Hepatic stellate cell (primary cell): ENCODE measurements around the gene TRAF5.
"Not testable (repeated sequence)": the region's sequence is repeated elsewhere in the genome, so short reads cannot be mapped to it uniquely, and the experiment has no call there.

Source experiments
- DNase-seq: peaks from one replicate; pipeline ENCODE4 v3.0.0; 2011; ENCODE audit warnings: low spot score

TRAF5 gene

DNA sequence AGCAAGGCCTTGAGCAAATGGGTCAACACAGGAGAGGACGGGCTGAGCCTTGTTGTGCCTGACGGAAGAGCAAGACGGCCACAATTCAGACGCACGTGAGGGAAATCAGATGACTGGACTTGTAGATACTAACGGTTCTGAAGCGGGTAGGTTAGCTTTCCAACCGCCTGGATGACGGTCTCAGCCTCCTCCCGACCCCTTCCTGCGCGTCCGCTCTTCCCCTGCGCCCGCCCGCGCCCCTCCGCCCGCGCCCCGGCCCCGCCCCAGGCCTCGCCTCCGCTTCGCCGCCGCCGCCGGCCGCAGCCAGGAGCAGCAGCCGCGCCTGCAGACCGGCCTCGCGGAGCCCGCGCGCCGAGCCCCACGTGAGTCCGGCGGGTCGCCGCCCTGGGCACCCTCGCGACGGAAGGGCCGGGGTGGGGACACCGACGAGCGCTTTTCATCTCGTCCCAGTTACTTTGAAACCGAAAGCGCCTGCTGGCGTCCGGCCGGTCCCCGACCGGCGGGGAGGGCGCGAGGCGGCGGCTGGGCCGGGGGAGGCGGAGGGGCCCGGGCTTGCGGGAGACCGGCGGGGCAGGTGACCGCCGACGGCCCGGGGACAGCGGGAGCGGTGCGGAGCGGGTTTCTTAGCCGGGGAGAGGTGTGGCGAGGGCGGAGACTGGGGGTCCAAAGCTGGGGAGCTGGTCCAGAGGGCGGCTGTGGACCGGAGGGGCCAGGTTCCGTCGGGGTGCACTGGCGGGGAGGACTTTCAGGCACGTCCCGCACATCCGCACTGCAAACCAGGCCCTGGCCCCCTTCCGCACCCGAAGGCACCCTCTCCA lies at the start of gene TRAF5:
TSS of gene TRAF5 (plus strand) at position 306 of the 818 bp plus-strand sequence. CDS start 26,407 bp downstream, outside the sequence.
- peak; percentile 43 for DNase-seq

DNA sequence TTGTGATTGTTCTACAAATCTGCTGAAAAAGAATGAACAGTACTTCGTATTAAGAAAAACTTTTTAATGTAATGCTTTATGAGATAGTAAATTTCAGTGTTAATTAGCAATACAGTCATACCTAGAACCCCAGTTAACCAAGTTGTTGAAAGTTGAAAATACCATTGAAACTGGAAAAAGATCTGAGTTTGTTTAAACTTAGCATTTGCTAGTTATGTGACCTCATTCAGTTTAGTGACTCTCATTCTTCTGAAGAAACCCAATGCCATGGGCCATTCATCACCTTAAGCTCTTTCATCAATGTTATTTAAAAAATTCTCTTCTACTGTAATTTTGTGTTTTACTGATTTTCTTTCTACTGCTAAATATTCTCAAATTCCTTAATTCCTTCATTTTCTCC lies 47.3 kb upstream of the TRAF5 start:
- no peak for DNase-seq

DNA sequence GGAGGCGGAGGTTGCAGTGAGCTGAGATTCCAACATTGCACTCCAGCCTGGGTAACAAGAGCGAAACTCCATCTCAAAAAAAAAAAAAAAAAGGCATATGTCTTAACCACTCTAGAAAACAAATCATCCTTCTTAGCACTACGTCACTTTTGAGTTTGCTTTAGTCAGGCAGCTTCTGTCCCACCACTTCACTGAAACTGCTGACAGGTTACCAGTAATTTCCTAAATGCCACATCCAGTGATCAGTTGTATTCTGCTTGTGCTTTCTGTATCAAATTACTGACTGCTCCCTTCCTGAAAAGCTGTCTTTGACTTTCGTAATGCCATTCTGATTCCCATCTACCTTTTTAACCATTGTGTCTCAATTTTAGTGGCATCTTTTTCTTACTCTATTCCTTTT lies 45.7 kb upstream of the TRAF5 start:
- DNase-seq = no peak

DNA sequence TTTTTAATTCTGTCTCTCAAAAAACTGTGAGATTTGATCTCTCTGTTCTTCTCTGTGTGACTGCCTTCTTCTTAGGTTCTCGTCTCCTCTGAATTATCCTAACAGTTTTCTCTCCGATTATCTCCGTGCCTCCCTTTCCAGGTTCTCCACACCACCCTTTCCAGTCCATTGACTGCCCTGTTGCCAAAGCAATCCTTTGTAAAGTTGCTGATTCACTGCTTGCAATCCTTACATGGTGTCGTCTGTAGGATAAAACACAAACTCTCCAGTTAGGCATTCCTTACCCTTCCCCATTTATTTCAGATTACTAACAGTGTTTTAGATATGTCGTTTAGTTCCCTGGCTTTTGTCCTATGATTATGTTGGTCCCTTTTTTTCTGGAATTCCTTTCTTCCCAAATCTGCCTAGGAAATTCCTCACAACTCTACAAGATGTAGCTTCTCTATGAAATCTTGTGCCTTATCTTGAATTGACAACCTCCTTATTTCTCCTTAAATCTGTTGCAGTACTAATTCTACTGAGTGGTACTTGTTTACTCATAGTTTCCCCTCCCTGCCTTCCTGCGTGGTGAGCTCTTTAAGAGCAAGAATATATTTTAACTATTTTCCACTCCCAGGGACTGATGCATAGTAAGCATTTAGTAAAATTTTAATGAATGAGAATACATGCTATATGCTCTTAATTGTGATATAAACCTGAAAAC lies 45.2 kb upstream of the TRAF5 start:
- no peak for DNase-seq

- no peak for DNase-seq
Measured at GRCh38 chr1:211282023-211282373, 44.6 kb upstream of the TRAF5 start.

DNA sequence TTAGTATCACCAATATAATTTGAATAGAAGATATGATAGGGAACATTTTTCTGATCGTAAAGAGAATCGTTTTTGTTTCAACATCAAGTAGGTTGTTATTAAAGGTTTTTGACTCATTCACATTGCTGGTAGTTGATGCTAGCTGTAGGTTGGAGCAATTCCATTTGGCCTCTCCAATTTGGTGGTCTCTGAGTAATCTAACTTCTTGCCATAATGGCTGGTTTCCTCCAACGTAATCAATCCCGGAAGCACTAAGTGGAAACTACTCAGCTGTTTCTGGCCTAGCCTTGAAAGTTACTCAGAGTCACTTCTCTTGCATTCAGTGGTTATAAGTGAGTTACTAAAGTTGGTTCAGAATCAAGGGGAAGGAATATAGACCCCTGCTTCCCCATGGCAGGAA lies 41.4 kb upstream of the TRAF5 start:
- no peak for DNase-seq

DNA sequence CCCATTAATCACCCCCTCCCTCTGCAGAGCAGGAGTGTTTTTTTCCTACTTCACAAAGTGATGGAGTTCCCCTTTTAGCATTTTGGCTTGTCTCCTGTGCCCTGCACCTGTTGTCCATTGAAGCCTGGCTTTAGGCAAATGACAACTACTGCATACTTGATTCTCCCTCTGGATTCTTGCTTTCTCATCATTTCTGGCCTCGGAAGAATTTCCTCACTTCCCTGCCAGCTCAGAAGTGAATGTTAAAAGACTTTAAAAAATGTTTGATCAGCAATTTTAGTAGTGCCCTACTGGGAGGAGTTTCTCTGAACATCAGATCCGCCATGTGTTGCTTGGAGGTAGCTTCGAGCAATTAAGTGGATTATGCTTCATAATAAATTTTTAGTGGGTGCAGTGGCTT lies 39.4 kb upstream of the TRAF5 start:
- DNase-seq = no peak

DNA sequence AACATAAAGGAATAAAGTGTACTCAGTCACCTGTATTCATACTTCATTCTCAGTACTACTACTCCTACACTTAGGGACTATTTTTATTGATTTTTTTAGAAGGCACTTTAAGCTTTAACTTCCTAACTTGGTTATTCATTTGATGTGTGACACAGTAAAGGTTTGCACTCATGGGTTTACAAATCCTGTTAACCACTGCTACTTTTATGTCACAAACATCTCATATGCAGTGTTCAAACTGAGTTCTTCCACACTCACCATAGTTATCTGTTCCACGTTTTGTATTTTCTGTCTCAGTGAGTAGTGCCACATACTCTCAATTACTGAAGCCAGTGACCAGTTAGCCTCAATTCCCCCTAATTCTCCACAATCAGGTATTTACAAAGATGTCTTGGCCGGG lies 34.2 kb upstream of the TRAF5 start:
- no peak for DNase-seq

GRCh38 chr1:211296396-211296795 lies 30.2 kb upstream of the TRAF5 start:
- no peak for DNase-seq

DNA sequence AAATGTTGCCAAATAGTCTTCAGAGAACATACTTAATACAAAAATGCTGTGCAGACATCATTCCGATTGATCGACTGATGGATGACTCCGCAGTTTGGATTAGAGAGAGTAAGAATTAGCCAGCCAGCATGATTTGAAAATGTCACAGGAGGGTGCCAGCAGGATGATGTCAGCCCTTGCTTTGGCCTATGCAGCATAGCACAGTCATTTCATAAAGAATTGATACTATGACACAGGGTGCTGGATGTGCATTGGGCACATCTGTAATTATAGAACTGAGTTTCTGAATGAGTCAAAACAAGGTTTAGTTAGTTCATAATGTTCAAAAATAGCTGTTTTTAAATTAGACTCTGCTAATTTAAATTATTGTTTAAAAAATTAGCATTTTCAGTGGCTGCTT lies 21.6 kb upstream of the TRAF5 start:
- peak; percentile 19 for DNase-seq

DNA sequence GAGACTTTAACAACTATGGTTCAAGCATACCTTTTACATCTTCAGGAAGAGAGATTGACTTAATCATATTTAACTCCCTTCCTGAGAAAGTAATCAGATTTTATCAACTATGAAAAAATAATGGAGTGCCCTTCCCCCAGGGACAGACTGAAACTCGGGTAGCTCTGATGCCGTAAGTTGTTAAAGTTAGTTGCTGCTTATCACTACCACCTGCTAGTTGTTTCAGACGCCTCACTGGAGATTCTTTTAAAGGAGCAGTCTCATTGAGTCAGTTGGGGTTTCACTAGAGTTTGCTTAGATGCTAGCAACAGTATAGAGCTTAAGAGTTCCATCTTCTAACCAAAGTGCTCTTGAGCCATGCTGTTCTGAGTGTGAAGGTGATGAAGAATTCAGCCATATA lies 17.0 kb upstream of the TRAF5 start:
- DNase-seq = no peak

GRCh38 chr1:211313392-211313791 lies 13.2 kb upstream of the TRAF5 start:
- DNase-seq = no peak

GRCh38 chr1:211318576-211319280 lies 7.9 kb upstream of the TRAF5 start:
- no peak for DNase-seq

- no peak for DNase-seq
Measured at GRCh38 chr1:211319892-211320291, 6.7 kb upstream of the TRAF5 start.

DNA sequence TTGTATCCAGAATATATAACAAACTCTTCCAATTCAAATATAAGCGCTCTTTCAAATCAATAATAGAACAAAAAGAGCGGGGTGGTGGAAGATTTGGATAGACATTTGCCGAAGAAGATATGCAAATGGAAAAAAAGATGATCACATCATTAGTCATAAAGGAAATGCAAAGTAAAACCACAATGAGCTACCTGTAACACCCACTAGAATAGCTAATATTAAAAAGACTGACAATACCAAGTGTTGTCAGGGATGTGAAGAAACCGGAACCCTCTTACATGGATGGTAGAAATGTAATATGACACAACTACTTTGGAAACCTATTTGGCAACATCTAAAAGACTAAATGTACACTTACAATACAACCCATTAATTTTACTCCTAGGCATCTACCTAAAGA lies 5.7 kb upstream of the TRAF5 start:
- DNase-seq = no peak

DNA sequence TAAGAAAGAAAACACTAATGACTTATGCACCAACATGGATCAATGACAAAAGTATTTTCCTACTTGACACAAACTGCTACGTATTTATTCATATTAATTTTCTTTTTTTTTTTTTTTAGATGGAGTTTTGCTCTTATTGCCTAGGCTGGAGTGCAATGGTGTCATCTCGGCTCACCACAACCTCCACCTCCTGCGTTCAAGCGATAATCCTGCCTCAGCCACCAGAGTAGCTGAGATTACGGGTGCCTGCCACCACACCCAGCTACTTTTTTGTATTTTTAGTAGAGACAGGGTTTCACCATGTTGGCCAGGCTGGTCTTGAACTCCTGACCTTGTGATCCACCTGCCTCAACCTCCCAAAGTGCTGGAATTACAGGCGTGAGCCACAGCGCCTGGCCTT lies 5.0 kb upstream of the TRAF5 start:
- DNase-seq = not testable (repeated sequence)

GRCh38 chr1:211323156-211324063 lies 3.2 kb upstream of the TRAF5 start:
- peak; percentile 64 for DNase-seq

DNA sequence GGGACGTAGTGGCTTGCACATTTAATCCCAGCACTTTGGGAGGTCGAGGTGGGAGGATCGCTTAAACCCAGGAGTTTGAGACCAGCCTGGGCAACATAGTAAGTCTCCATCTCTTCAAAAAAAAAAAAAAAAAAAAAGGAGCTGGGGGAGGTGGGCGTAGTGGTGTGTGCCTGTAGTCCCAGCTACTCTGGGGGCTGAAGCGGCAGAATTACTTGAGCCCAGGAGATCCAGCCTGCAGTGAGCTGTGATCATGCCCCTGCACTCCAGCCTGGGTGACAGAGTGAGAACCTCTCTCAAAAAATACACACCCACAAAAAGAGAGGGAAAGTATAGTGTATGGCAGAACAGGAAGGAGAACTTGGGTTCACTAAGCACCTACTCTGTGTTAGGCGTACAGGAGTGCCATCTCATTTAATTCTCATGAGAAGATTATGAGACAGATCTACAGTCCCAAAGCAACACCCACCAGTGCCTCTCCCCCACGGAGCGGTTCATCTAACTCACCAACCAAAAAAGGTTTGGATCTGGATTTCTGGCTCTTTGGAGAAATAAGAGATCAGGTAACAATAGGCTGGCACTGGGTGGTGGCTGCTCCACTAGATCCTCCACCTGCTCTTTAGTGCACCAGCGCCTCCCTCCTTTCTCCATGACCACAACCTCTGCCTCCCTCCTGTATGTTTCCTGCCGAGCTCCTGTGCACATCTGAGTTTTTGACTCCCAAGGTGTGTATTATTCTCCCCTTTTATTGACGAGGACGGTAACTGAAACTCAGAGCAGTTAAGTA lies 1.4 kb upstream of the TRAF5 start:
- DNase-seq = no peak

DNA sequence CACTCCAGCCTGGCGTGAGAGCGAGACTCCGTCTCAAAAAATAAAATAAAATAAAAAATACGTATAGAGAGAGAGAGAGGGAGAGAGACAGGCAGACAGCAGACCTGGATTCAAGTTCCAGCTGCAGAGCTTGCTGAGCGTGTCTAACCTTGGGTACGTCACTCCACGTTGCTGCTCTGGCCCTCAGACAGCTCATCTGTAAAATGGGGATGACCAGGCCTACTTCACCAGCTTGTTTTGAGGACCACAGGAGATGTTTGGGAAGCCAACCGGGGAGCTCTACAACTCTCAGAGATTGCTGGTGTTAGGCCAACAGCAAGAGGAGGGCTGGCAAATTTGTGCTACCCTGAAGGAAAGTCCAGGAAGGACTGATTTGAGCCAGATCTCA lies 499 bp upstream of the TRAF5 start:
- no peak for DNase-seq

DNA sequence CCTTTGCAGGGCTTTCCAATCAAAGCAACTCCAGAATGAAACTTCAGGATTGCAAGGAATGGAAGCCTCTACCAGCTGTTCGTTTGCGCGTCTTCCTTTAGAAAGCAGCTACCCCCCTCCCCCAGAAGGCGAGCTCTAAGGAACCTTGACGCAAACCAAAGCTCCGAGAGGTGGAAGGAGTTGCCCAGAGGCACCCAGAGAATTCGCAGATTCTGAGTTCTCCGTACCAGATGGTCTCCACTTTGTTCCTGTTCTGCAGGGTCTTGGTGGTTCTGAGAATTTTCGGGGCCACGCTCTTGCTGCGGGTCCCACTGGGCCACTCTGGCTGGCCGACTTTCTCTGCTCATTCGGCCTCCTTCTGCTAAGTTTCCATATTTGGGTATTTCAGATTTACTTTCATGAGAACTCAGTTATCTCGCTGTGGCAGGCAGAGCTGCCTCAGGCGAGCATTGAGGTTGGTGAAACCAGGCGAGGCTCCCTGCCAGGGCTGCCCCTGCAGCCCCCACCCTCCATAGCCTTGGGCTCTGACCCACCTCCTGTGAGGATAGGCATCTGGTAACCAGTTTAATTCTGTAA lies 801 bp downstream of the TRAF5 start:
- DNase-seq = peak; percentile 72
